Measurements from ENCODE around the gene LUC7L2.
A peak's percentile ranks its signal among the peaks of the same experiment; 100 is the strongest.
"Not testable (repeated sequence)": the region's sequence is repeated elsewhere in the genome, so short reads cannot be mapped to it uniquely, and the experiment has no call there.

LUC7L2 gene

GRCh38 chr7:139357729-139358506 lies 1.8 kb upstream of the LUC7L2 start:
- not testable (repeated sequence) for DNase-seq (ENCODE audit: low read depth)

- DNase-seq (ENCODE audit: low read depth): peak; percentile 28
These were observed 941 bp upstream of the LUC7L2 start for GRCh38 chr7:139358541-139359365.

GRCh38 chr7:139360210-139360947 lies 685 bp downstream of the LUC7L2 start:
- DNase-seq (ENCODE audit: low read depth): peak; percentile 98

GRCh38 chr7:139360948-139361307 lies 1.2 kb downstream of the LUC7L2 start:
- DNase-seq (ENCODE audit: low read depth): no peak

- no peak for DNase-seq (ENCODE audit: low read depth)
These were observed 1.8 kb downstream of the LUC7L2 start for GRCh38 chr7:139361523-139361922.

GRCh38 chr7:139362302-139362701 lies 2.6 kb downstream of the LUC7L2 start:
- no peak for DNase-seq (ENCODE audit: low read depth)

GRCh38 chr7:139362981-139363380 lies 3.3 kb downstream of the LUC7L2 start:
- DNase-seq (ENCODE audit: low read depth): no peak

GRCh38 chr7:139365336-139365735 lies 5.6 kb downstream of the LUC7L2 start:
- DNase-seq (ENCODE audit: low read depth): no peak

GRCh38 chr7:139366400-139366799 lies 6.7 kb downstream of the LUC7L2 start:
- no peak for DNase-seq (ENCODE audit: low read depth)

- DNase-seq (ENCODE audit: low read depth): no peak
These were observed 7.9 kb downstream of the LUC7L2 start for GRCh38 chr7:139367438-139368155.

GRCh38 chr7:139370301-139370942 lies 10.7 kb downstream of the LUC7L2 start:
- DNase-seq (ENCODE audit: low read depth): no peak

GRCh38 chr7:139370943-139371313 lies 11.2 kb downstream of the LUC7L2 start:
- DNase-seq (ENCODE audit: low read depth): no peak

- DNase-seq (ENCODE audit: low read depth): no peak
These were observed 14.6 kb downstream of the LUC7L2 start for GRCh38 chr7:139374246-139374645.

GRCh38 chr7:139382439-139382838 lies 22.7 kb downstream of the LUC7L2 start:
- DNase-seq (ENCODE audit: low read depth): no peak

GRCh38 chr7:139384611-139385010 lies 24.9 kb downstream of the LUC7L2 start:
- DNase-seq (ENCODE audit: low read depth): no peak

- no peak for DNase-seq (ENCODE audit: low read depth)
These were observed 27.9 kb downstream of the LUC7L2 start for GRCh38 chr7:139387594-139387993.

- no peak for DNase-seq (ENCODE audit: low read depth)
These were observed 29.4 kb downstream of the LUC7L2 start for GRCh38 chr7:139389091-139389490.

- DNase-seq (ENCODE audit: low read depth): no peak
These were observed 30.1 kb downstream of the LUC7L2 start for GRCh38 chr7:139389774-139390173.

- DNase-seq (ENCODE audit: low read depth): no peak
These were observed 34.0 kb downstream of the LUC7L2 start for GRCh38 chr7:139393621-139394211.

- DNase-seq (ENCODE audit: low read depth): no peak
These were observed 34.8 kb downstream of the LUC7L2 start for GRCh38 chr7:139394540-139394939.

GRCh38 chr7:139396323-139396951 lies 36.7 kb downstream of the LUC7L2 start:
- DNase-seq (ENCODE audit: low read depth): no peak

All from activated T-helper 9 cell treated with anti-CD3 and anti-CD28 coated beads, Interleukin-2, amount 50 U/mL, for 16 hours (primary cell).